ENCODE measurements around the gene SMIM21. TPM values are rescaled to one million over a fixed set of nuclear protein-coding genes. Genes with fewer than 3 reads are reported as not detected.

Gene SMIM21
- total RNA-seq, 1 experiment from 2014 or later = not detected

GRCh38 chr18:75364512-75365253 is 62.8 kb downstream of the SMIM21 start:
- Histone ChIP-seq H3K36me3 (ENCODE audit: control insufficient read depth, insufficient read depth, low read length) (no peaks in the 10 kb centered on the region), H3K4me3 (ENCODE audit: low read depth, low read length) (no peak overlapping the region), H3K4me1 (no peaks in the 10 kb centered on the region), H3K9me3 (no peaks in the 10 kb centered on the region), H3K27me3 (replicated peaks; ENCODE audit: control insufficient read depth, insufficient read depth, low read length) (no peaks in the 10 kb centered on the region)
- TF ChIP-seq CTCF (IDR thresholded peaks at IDR 0.05; ENCODE audit: insufficient read depth in 1 of 2, low read depth in 1 of 2, low read length in 1 of 2, severe bottlenecking in 1 of 2, unreplicated experiment in 1 of 2) = no peak
- H3K4me3 Mint-ChIP-seq (ENCODE audit: unreplicated experiment) = no peak overlapping the region
- intact Hi-C loops (cut with micrococcal nuclease; ENCODE audit: unreplicated experiment) = no loop called here
- peaks cover under 1% of the 10 kb centered on the region for H3K27me3 Mint-ChIP-seq (ENCODE audit: insufficient read depth, unreplicated experiment)
- no peaks in the 10 kb centered on the region for H3K36me3 Mint-ChIP-seq (ENCODE audit: insufficient read depth, unreplicated experiment)
- no peak overlapping the region for H3K27ac Mint-ChIP-seq (ENCODE audit: unreplicated experiment)
- BruUV-seq (replicated peaks) = no TSS peak
- no peaks in the 10 kb centered on the region for H3K4me1 Mint-ChIP-seq (ENCODE audit: low read depth, unreplicated experiment)
- ChIA-PET POLR2A (no interaction called here), CTCF (no interaction called here)
- DNase-seq = no peak
- peaks cover 1% of the 10 kb centered on the region for H3K9me3 Mint-ChIP-seq (ENCODE audit: unreplicated experiment)

DNA sequence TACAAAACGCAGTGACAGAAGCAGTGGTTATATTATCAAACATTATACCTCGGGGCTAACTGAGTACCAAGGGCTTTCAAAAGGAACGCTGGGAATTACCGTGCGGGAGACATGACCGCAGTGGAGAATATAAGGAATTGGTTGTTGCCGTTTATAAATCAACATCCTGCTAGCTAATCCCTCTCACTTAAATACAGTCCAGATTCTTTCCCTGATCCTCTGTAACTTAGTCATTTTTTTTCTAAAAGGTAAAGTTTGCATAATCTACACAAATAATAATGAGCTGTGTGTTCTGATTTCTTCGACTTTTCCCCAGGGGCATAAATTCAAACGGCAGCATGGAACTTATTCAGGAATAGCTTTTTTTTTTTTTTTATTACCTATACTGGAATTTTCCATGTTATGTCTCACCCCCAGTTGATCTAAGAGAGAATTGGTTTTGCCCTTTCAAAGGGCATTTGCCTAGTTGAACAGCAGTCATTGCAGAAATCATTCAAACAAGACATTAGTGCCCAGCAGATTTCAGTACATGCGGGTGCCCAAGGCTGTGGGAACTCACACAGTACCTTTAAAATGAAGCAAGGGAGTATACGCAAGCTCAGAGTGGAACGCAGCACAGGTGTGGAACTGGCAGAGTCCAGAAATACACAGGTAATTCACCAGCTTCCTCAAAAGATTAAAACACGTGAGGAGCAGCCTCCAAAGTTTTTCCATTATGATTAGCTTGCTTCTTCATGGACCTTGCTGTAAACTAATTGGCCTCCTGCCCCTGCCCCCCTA is 63.9 kb downstream of the SMIM21 start:
- DNase-seq = no peak
- H3K4me1 ChIP-seq = no peaks in the 10 kb centered on the region
- H3K27me3 ChIP-seq (replicated peaks; ENCODE audit: control insufficient read depth, insufficient read depth, low read length) = no peaks in the 10 kb centered on the region
- H3K4me3 ChIP-seq (ENCODE audit: low read depth, low read length) = no peak overlapping the region
- BruUV-seq (replicated peaks) = no TSS peak
- H3K4me3 Mint-ChIP-seq (ENCODE audit: unreplicated experiment) = no peak overlapping the region
- H3K4me1 Mint-ChIP-seq (ENCODE audit: low read depth, unreplicated experiment) = no peaks in the 10 kb centered on the region
- no peak overlapping the region for H3K27ac Mint-ChIP-seq (ENCODE audit: unreplicated experiment)
- intact Hi-C loops (cut with micrococcal nuclease; ENCODE audit: unreplicated experiment) = no loop called here
- ChIA-PET CTCF (no interaction called here), POLR2A (no interaction called here)
- no peaks in the 10 kb centered on the region for H3K36me3 Mint-ChIP-seq (ENCODE audit: insufficient read depth, unreplicated experiment)
- H3K27me3 Mint-ChIP-seq (ENCODE audit: insufficient read depth, unreplicated experiment) = peaks cover 5% of the 10 kb centered on the region
- no peaks in the 10 kb centered on the region for H3K9me3 ChIP-seq
- H3K9me3 Mint-ChIP-seq (ENCODE audit: unreplicated experiment) = peaks cover 8% of the 10 kb centered on the region
- TF ChIP-seq CTCF (IDR thresholded peaks at IDR 0.05; ENCODE audit: insufficient read depth in 1 of 2, low read depth in 1 of 2, low read length in 1 of 2, severe bottlenecking in 1 of 2, unreplicated experiment in 1 of 2) = no peak
- no peaks in the 10 kb centered on the region for H3K36me3 ChIP-seq (ENCODE audit: control insufficient read depth, insufficient read depth, low read length)

DNA sequence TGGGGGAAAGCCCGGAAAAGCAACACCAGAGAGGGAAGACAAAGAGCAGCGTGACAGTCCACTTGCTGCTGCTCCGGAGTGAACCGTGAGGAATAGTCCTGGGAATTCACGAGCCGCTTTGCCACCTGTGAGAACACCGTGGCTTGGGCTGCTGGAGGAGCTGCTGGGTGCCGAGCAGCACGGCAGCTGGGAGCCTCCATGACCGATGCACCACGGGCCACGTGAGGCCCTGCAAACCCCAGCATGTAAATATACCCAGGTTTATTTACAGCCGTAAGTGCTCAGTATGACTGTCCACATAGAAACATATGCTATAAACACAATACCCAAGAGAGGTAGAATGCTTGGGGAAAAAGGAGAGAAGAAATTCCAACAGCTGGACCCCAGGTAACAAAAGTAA is 65.1 kb downstream of the SMIM21 start:
- no peak for TF ChIP-seq CTCF (IDR thresholded peaks at IDR 0.05; ENCODE audit: insufficient read depth in 1 of 2, low read depth in 1 of 2, low read length in 1 of 2, severe bottlenecking in 1 of 2, unreplicated experiment in 1 of 2)
- no peaks in the 10 kb centered on the region for H3K9me3 ChIP-seq
- POLR2A ChIA-PET = no interaction called here
- no peak overlapping the region for H3K4me3 ChIP-seq (ENCODE audit: low read depth, low read length)
- intact Hi-C loops (cut with micrococcal nuclease; ENCODE audit: unreplicated experiment) = no loop called here
- H3K27ac Mint-ChIP-seq (ENCODE audit: unreplicated experiment) = no peak overlapping the region
- H3K4me3 Mint-ChIP-seq (ENCODE audit: unreplicated experiment) = no peak overlapping the region
- peaks cover 5% of the 10 kb centered on the region for H3K27me3 Mint-ChIP-seq (ENCODE audit: insufficient read depth, unreplicated experiment)
- no peaks in the 10 kb centered on the region for H3K4me1 ChIP-seq
- H3K4me1 Mint-ChIP-seq (ENCODE audit: low read depth, unreplicated experiment) = no peaks in the 10 kb centered on the region
- CTCF ChIA-PET = no interaction called here
- no peaks in the 10 kb centered on the region for H3K36me3 ChIP-seq (ENCODE audit: control insufficient read depth, insufficient read depth, low read length)
- no TSS peak for BruUV-seq (replicated peaks)
- no peaks in the 10 kb centered on the region for H3K36me3 Mint-ChIP-seq (ENCODE audit: insufficient read depth, unreplicated experiment)
- DNase-seq = no peak
- no peaks in the 10 kb centered on the region for H3K27me3 ChIP-seq (replicated peaks; ENCODE audit: control insufficient read depth, insufficient read depth, low read length)
- H3K9me3 Mint-ChIP-seq (ENCODE audit: unreplicated experiment) = peaks cover 9% of the 10 kb centered on the region

Measured in Caco-2 (cell line).